Measurements from ENCODE around the gene TRIM17.

- TF ChIP-seq, protein P1, sequence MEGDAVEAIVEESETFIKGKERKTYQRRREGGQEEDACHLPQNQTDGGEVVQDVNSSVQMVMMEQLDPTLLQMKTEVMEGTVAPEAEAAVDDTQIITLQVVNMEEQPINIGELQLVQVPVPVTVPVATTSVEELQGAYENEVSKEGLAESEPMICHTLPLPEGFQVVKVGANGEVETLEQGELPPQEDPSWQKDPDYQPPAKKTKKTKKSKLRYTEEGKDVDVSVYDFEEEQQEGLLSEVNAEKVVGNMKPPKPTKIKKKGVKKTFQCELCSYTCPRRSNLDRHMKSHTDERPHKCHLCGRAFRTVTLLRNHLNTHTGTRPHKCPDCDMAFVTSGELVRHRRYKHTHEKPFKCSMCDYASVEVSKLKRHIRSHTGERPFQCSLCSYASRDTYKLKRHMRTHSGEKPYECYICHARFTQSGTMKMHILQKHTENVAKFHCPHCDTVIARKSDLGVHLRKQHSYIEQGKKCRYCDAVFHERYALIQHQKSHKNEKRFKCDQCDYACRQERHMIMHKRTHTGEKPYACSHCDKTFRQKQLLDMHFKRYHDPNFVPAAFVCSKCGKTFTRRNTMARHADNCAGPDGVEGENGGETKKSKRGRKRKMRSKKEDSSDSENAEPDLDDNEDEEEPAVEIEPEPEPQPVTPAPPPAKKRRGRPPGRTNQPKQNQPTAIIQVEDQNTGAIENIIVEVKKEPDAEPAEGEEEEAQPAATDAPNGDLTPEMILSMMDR (conservative IDR thresholded peaks at IDR 0.05) = no peak
- TF ChIP-seq EZH2 (IDR thresholded peaks at IDR 0.05; ENCODE audit: low read depth) = no peak
These were observed 49.0 kb upstream of the TRIM17 start for GRCh38 chr1:228465571-228466146.
